Neural cell (in vitro differentiated cells): ENCODE results near the gene ENTPD1.

Experiments used
- EP300 ChIP-seq: fragments of 450-650 bp; conservative IDR thresholded peaks from 2 replicates; pipeline ENCODE4 v1.6.1; 2014; ENCODE audit warnings: antibody characterized with exemption, mild to moderate bottlenecking, moderate library complexity; ENCODE audit not compliant: poor library complexity, severe bottlenecking
- EZH2 ChIP-seq: fragments of 200-600, 300-800 bp; shearing (Covaris generic), sonication (generic); IDR thresholded peaks from 2 replicates; pipeline ENCODE4 v1.6.1; 2014; ENCODE audit warnings: antibody characterized with exemption, low read length, borderline replicate concordance, mild to moderate bottlenecking; ENCODE audit not compliant: insufficient read depth, poor library complexity, severe bottlenecking
- POLR2AphosphoS5 ChIP-seq: IDR thresholded peaks from 2 replicates; pipeline ENCODE4 v1.6.1; 2012
- RAD21 ChIP-seq: fragments of 450-650 bp; conservative IDR thresholded peaks from 2 replicates; pipeline ENCODE4 v1.6.1; 2014; ENCODE audit warnings: antibody characterized with exemption, mild to moderate bottlenecking, moderate library complexity
- SMC3 ChIP-seq: fragments of 450-650 bp; conservative IDR thresholded peaks from 2 replicates; pipeline ENCODE4 v1.6.1; 2014; ENCODE audit warnings: antibody characterized with exemption, mild to moderate bottlenecking, moderate library complexity; ENCODE audit not compliant: poor library complexity
- TAF1 ChIP-seq: IDR thresholded peaks from 2 replicates; pipeline ENCODE4 v1.6.1; 2012; ENCODE audit warnings: low read depth
- TF ChIP-seq, protein P1 (sequence below): fragments of 450-650 bp; IDR thresholded peaks from 2 replicates; pipeline ENCODE4 v1.5.1; 2014; ENCODE audit warnings: antibody characterized with exemption, mild to moderate bottlenecking, moderate library complexity; ENCODE audit not compliant: poor library complexity, severe bottlenecking

- TF ChIP-seq, protein P1, sequence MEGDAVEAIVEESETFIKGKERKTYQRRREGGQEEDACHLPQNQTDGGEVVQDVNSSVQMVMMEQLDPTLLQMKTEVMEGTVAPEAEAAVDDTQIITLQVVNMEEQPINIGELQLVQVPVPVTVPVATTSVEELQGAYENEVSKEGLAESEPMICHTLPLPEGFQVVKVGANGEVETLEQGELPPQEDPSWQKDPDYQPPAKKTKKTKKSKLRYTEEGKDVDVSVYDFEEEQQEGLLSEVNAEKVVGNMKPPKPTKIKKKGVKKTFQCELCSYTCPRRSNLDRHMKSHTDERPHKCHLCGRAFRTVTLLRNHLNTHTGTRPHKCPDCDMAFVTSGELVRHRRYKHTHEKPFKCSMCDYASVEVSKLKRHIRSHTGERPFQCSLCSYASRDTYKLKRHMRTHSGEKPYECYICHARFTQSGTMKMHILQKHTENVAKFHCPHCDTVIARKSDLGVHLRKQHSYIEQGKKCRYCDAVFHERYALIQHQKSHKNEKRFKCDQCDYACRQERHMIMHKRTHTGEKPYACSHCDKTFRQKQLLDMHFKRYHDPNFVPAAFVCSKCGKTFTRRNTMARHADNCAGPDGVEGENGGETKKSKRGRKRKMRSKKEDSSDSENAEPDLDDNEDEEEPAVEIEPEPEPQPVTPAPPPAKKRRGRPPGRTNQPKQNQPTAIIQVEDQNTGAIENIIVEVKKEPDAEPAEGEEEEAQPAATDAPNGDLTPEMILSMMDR: no peak
- TF ChIP-seq EZH2 (no peak), EP300 (no peak), POLR2AphosphoS5 (no peak), SMC3 (no peak), RAD21 (no peak), TAF1 (no peak)
Observed at GRCh38 chr10:95796504-95796903, 40.5 kb downstream of the ENTPD1 start.
